IMR-90 (cell line): ENCODE measurements around the gene GMEB1. TPM values are rescaled to one million over a fixed set of nuclear protein-coding genes. Genes with fewer than 3 reads are reported as not detected.
A peak's percentile ranks its signal among the peaks of the same experiment; 100 is the strongest.

Source experiments
- ATAC-seq: fragments of 200-7000 bp; cut with Tn5 transposase; 2 replicates; pipeline ENCODE4 v1.9.1; 2020; ENCODE audit warnings: low read depth, mild to moderate bottlenecking, moderate library complexity
- BruUV-seq: library from RNA; stranded (reverse); fragments of 400-500 nt; replicated peaks from 2 replicates; lab custom pipeline; 2021; lab: Mats Ljungman, UMichigan
- CTCF ChIA-PET: fragments of 300-600 bp; formaldehyde crosslinking; extraction: SDS; loops from one replicate; lab custom pipeline; 2021; ENCODE audit warnings: antibody characterized with exemption; lab: Yijun Ruan, JAX
- POLR2A ChIA-PET: fragments of 300-600 bp; sonication (Branson Sonifier 250); formaldehyde crosslinking; loops from one replicate; lab custom pipeline; 2022; ENCODE audit warnings: antibody characterized with exemption; ENCODE audit not compliant: unreplicated experiment; lab: Charles Lee
- DNase-seq: peaks from one replicate; pipeline ENCODE4 v3.0.0; 2013
- H2AFZ ChIP-seq: replicated peaks from 2 replicates; pipeline ENCODE3; 2013; ENCODE audit warnings: low read length, mild to moderate bottlenecking; ENCODE audit not compliant: poor library complexity
- H2AK5ac ChIP-seq: 2 replicates; pipeline ENCODE4 v1.6.1; 2013; ENCODE audit warnings: low read depth, low read length, inconsistent platforms
- H2AK9ac ChIP-seq: replicated peaks from 2 replicates; pipeline ENCODE3; 2013; ENCODE audit warnings: mild to moderate bottlenecking, low read depth, low read length, moderate library complexity; ENCODE audit not compliant: poor library complexity
- H2BK120ac ChIP-seq: 2 replicates; pipeline ENCODE4 v1.6.1; 2013; ENCODE audit warnings: low read depth, low read length, inconsistent platforms
- H2BK15ac ChIP-seq: 3 replicates; pipeline ENCODE4 v1.6.1; 2013; ENCODE audit warnings: low read depth, low read length, inconsistent platforms
- H2BK20ac ChIP-seq: 2 replicates; pipeline ENCODE4 v1.6.1; 2013; ENCODE audit warnings: low read depth, mild to moderate bottlenecking, inconsistent platforms, low read length, moderate library complexity
- H2BK5ac ChIP-seq: 2 replicates; pipeline ENCODE4 v1.6.1; 2013; ENCODE audit warnings: mild to moderate bottlenecking, low read depth, low read length, inconsistent platforms; ENCODE audit not compliant: poor library complexity, severe bottlenecking
- H3K14ac ChIP-seq: replicated peaks from 2 replicates; pipeline ENCODE4 v1.6.1; 2013; ENCODE audit warnings: low read depth, low read length, inconsistent platforms
- H3K18ac ChIP-seq: 2 replicates; pipeline ENCODE4 v1.6.1; 2013; ENCODE audit warnings: low read depth, low read length, control low read depth
- H3K23ac ChIP-seq: 2 replicates; pipeline ENCODE4 v1.6.1; 2013; ENCODE audit warnings: low read depth, low read length, inconsistent platforms
- H3K27ac ChIP-seq: 2 replicates; pipeline ENCODE4 v1.5.1; 2013; ENCODE audit warnings: mild to moderate bottlenecking, control low read depth, low read length; ENCODE audit not compliant: insufficient read depth
- H3K27me3 ChIP-seq: 2 replicates; pipeline ENCODE4 v1.6.1; 2013; ENCODE audit warnings: low read length; ENCODE audit not compliant: control insufficient read depth, insufficient read depth
- H3K36me3 ChIP-seq: 2 replicates; pipeline ENCODE4 v1.6.1; 2013; ENCODE audit warnings: low read length, mixed read lengths; ENCODE audit not compliant: control insufficient read depth, insufficient read depth
- H3K4ac ChIP-seq: 2 replicates; pipeline ENCODE4 v1.6.1; 2013; ENCODE audit warnings: low read depth, low read length, inconsistent platforms
- H3K4me1 ChIP-seq: 2 replicates; pipeline ENCODE4 v1.6.1; 2013; ENCODE audit warnings: low read length, mixed read lengths; ENCODE audit not compliant: control insufficient read depth, insufficient read depth
- H3K4me2 ChIP-seq: 2 replicates; pipeline ENCODE4 v1.6.1; 2013; ENCODE audit warnings: low read depth, mild to moderate bottlenecking, control low read depth, low read length, moderate library complexity
- H3K4me3 ChIP-seq: 2 replicates; pipeline ENCODE4 v1.5.1; 2013; ENCODE audit warnings: low read depth, mild to moderate bottlenecking, control low read depth, low read length, moderate library complexity; ENCODE audit not compliant: insufficient read depth
- H3K56ac ChIP-seq: 2 replicates; pipeline ENCODE4 v1.6.1; 2013; ENCODE audit warnings: low read length, inconsistent platforms; ENCODE audit not compliant: insufficient read depth; ENCODE audit errors: extremely low read depth
- H3K79me1 ChIP-seq, 2 experiments: 2 replicates each; pipeline ENCODE4 v1.6.1; 2013; ENCODE audit warnings: low read length in 2 of 2, inconsistent platforms in 1 of 2, low read depth in 1 of 2
- H3K9ac ChIP-seq: 2 replicates; pipeline ENCODE4 v1.6.1; 2013; ENCODE audit warnings: low read depth, low read length, control low read depth
- H3K9me1 ChIP-seq: 2 replicates; pipeline ENCODE4 v1.6.1; 2013; ENCODE audit warnings: low read length, inconsistent platforms; ENCODE audit not compliant: insufficient read depth
- H3K9me3 ChIP-seq: 2 replicates; pipeline ENCODE4 v1.6.1; 2013; ENCODE audit warnings: low read length; ENCODE audit not compliant: control insufficient read depth, insufficient read depth
- H4K20me1 ChIP-seq: 2 replicates; pipeline ENCODE4 v1.6.1; 2013; ENCODE audit warnings: low read length, inconsistent platforms; ENCODE audit not compliant: insufficient read depth
- H4K5ac ChIP-seq: 2 replicates; pipeline ENCODE4 v1.6.1; 2013; ENCODE audit warnings: mild to moderate bottlenecking, low read depth, low read length, control low read depth
- H4K8ac ChIP-seq, 2 experiments: 2 replicates each; pipeline ENCODE4 v1.6.1; 2013; ENCODE audit warnings: low read depth in 2 of 2, low read length in 2 of 2, control low read depth in 1 of 2, inconsistent platforms in 1 of 2
- H4K91ac ChIP-seq: 2 replicates; pipeline ENCODE4 v1.6.1; 2013; ENCODE audit warnings: low read depth, low read length, inconsistent platforms; ENCODE audit not compliant: insufficient read depth
- BHLHE40 ChIP-seq: fragments of 150-350 bp; IDR thresholded peaks from 2 replicates; pipeline ENCODE4 v1.6.1; 2016; ENCODE audit warnings: mild to moderate bottlenecking, low read depth, low read length
- ELK1 ChIP-seq: fragments of 150-350 bp; IDR thresholded peaks from 2 replicates; pipeline ENCODE4 v1.6.1; 2016; ENCODE audit warnings: low read depth, mild to moderate bottlenecking, low read length, moderate library complexity, borderline replicate concordance
- FOS ChIP-seq: fragments of 150-350 bp; IDR thresholded peaks from 2 replicates; pipeline ENCODE4 v1.6.1; 2016; ENCODE audit warnings: low read depth, low read length
- POLR2A ChIP-seq: IDR thresholded peaks from 2 replicates; pipeline ENCODE4 v1.6.1; 2012; ENCODE audit warnings: mild to moderate bottlenecking, low read depth, low read length
- RFX5 ChIP-seq: IDR thresholded peaks from 2 replicates; pipeline ENCODE4 v1.8.0; 2012; ENCODE audit warnings: low read depth, mild to moderate bottlenecking, low read length, moderate library complexity
- dilution Hi-C: fragments of 300-500 bp; cut with HindIII; formaldehyde crosslinking; loops from one replicate; pipeline ENCODE4 v1.14.3; 2018; ENCODE audit warnings: low sequenced_read_pairs; ENCODE audit not compliant: unreplicated experiment
- in situ Hi-C: fragments of 300-500 bp; cut with MboI; formaldehyde crosslinking; loops from 3 replicates; pipeline ENCODE4 v1.14.3; 2019; ENCODE audit warnings: low sequenced_read_pairs, inconsistent platforms, mixed read lengths
- intact Hi-C: fragments of 100-400 bp; cut with micrococcal nuclease; formaldehyde crosslinking; loops from 2 replicates; pipeline ENCODE4 v1.10.0; 2022
- polyA plus RNA-seq, 3 experiments: library from polyadenylated mRNA; depleted of rRNA; stranded (reverse); fragments of >200 nt; gene quantifications; 2 replicates each; pipeline ENCODE4 v1.2.3, GENCODE V29; 2012; ENCODE audit warnings: low replicate concordance in 1 of 3
- total RNA-seq: library from RNA; depleted of rRNA; stranded (reverse); fragments of >200 nt; gene quantifications from 2 replicates; pipeline ENCODE4 v1.2.3, GENCODE V29; 2012

Gene GMEB1
- total and polyA plus RNA-seq, 2 of the 4 experiments (the other 2 are of a cell fraction) = 7.1 to 7.9 TPM

GRCh38 chr1:28719332-28719619 is 50.7 kb downstream of the GMEB1 start:
- no peak overlapping the region for H2AK9ac ChIP-seq
- intact Hi-C loops (no loop called here), in situ Hi-C loops (no loop called here), dilution Hi-C loops (no loop called here)
- H2AFZ ChIP-seq = no peak overlapping the region
- H4K20me1 ChIP-seq = no peaks in the 10 kb centered on the region
- H3K9me1 ChIP-seq = peaks cover 13% of the 10 kb centered on the region
- H3K4ac ChIP-seq = no peak overlapping the region
- H3K4me2 ChIP-seq = no peak overlapping the region
- ChIA-PET POLR2A (no interaction called here), CTCF (no interaction called here)
- H3K27ac ChIP-seq = no peak overlapping the region
- no peaks in the 10 kb centered on the region for H3K27me3 ChIP-seq
- no peak overlapping the region for H2BK5ac ChIP-seq
- peaks cover 4% of the 10 kb centered on the region for H3K4me1 ChIP-seq
- H4K91ac ChIP-seq = peak overlapping the region; percentile 80; the same call in 1 of the 2 replicates
- H3K36me3 ChIP-seq = peaks cover 8% of the 10 kb centered on the region
- ATAC-seq = no peak
- H3K4me3 ChIP-seq = no peak overlapping the region
- no peak overlapping the region for H3K23ac ChIP-seq
- H4K8ac ChIP-seq = no peak overlapping the region; a peak in 1 of 4 replicates
- no peaks in the 10 kb centered on the region for H3K9me3 ChIP-seq
- H2BK20ac ChIP-seq = peak overlapping the region; percentile 88; the same call in 1 of the 2 replicates
- BruUV-seq = no TSS peak
- peaks cover 0 to 2% of the 10 kb centered on the region in 2 experiments; a peak in 2 of 4 replicates for H3K79me1 ChIP-seq
- no peak overlapping the region for H3K9ac ChIP-seq
- H2BK120ac ChIP-seq = peak overlapping the region; percentile 75
- 0 out of 3 replicates have a peak overlapping the region, but pooled peaks have one; percentile 33 for H2BK15ac ChIP-seq
- H4K5ac ChIP-seq = no peak overlapping the region; the same call in 1 of the 2 replicates
- TF ChIP-seq FOS (no peak), POLR2A (no peak), RFX5 (no peak), ELK1 (no peak), BHLHE40 (no peak)
- no peak overlapping the region for H2AK5ac ChIP-seq
- H3K18ac ChIP-seq = no peak overlapping the region
- 0 out of 2 replicates have a peak overlapping the region, but pooled peaks have one; percentile 72 for H3K14ac ChIP-seq
- DNase-seq = no peak
- no peak overlapping the region for H3K56ac ChIP-seq
